HG02973 (cell line): ENCODE data around the gene ZSWIM9.
"Not testable (repeated sequence)": the region's sequence is repeated elsewhere in the genome, so short reads cannot be mapped to it uniquely, and the experiment has no call there.

Experiments used
- ATAC-seq: cut with Tn5 transposase; IDR thresholded peaks from one replicate; pipeline ENCODE4 v1.9.1; 2021; ENCODE audit warnings: moderate library complexity; ENCODE audit not compliant: unreplicated experiment

The ZSWIM9 gene

GRCh38 chr19:48210005-48210404 lies 39.5 kb downstream of the ZSWIM9 start:
- ATAC-seq: no peak

- no peak for ATAC-seq
Observed at GRCh38 chr19:48213959-48214358, 43.5 kb downstream of the ZSWIM9 start.

- ATAC-seq: no peak
Observed at GRCh38 chr19:48216933-48217332, 46.5 kb downstream of the ZSWIM9 start.

- ATAC-seq: no peak
Observed at GRCh38 chr19:48218997-48219396, 48.5 kb downstream of the ZSWIM9 start.

DNA sequence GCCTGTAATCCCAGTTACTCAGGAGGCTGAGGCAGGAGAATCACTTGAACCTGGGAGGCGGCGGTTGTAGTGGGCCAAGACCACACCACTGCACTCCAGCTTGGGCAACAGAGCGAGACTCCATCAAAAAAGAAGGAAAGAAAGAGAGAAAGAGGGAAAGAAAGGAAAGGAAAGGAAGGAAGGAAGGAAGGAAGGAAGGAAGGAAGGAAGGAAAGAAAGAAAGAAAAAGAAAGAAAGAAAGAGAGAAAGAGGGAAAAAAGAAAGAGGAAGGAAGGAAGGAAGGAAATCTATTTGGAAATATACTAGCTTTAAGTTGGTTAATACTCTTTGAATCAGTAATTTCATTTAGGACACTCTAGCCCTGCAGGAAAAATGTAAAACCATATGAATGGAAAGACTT lies 50.3 kb downstream of the ZSWIM9 start:
- ATAC-seq: not testable (repeated sequence)

DNA sequence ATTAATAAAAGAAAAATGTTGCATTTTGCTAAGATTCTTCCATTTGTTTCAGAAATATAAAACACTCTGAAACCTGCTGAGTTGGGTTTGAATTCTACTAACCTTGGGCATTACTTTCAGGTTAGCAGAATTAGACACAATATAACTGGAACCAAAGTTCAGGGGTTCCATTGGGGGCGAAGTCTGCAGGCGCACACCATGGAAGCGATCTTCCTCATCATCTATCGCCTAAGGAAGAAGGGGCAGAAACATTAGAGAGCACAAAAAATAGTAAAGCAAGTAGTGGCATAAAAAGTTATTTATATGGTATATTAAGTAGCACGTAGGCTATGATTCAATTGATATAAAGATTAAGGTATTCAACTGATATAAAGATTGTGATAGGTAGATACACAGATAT lies 51.1 kb downstream of the ZSWIM9 start:
- no peak for ATAC-seq

- no peak for ATAC-seq
Observed at GRCh38 chr19:48230555-48231129, 60.2 kb downstream of the ZSWIM9 start.

- ATAC-seq: no peak
Observed at GRCh38 chr19:48237057-48237456, 66.6 kb downstream of the ZSWIM9 start.

GRCh38 chr19:48239120-48239519 lies 68.6 kb downstream of the ZSWIM9 start:
- no peak for ATAC-seq

DNA sequence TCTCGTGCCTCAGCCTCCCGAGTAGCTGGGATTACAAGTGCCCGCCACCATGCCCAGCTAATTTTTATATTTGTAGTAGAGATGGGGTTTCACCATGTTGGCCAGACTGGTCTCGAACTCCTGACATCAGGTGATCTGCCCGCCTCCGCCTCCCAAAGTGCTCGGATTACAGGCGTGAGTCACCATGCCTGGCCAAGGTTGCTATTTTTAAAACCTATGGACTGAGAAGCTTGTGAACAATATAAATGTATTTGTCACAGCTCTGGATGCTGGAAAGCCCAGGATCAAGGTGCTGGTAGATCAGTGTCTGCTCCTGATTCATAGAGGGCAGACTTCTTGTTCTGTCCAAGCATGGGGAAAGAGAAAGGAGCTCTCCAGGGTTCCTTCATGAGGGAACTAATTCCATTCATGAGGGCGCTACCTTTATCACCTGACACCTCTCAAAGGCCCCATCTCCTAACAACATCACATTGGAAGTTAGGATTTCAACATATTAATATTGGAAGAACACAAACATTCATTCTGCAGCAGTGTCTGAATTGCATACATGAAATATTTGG lies 69.2 kb downstream of the ZSWIM9 start:
- no peak for ATAC-seq

- ATAC-seq: not testable (repeated sequence)
Observed at GRCh38 chr19:48241771-48242170, 71.3 kb downstream of the ZSWIM9 start.

DNA sequence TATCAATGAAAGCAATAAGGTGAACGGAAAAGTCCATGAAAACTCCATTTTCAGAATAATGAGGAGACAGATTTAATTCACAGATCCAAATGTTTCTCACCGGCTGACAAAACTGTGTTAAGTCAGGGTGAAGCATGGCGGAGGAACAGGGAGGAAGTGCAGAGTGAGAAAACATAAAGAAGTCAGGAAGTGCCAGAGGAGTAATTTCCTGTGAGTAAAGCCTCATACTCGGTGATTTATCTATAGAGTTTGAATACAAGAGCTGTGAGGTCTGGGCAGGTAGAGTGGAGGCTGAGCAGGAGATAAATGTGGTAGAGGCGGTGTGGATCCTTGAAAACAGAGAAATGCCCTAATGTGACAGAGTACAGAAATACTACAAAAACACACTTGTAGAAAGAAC lies 73.8 kb downstream of the ZSWIM9 start:
- no peak for ATAC-seq

- ATAC-seq: no peak
Observed at GRCh38 chr19:48246101-48246500, 75.6 kb downstream of the ZSWIM9 start.

GRCh38 chr19:48247212-48247611 lies 76.7 kb downstream of the ZSWIM9 start:
- ATAC-seq: no peak
